GM12878 (cell line): ENCODE results near the gene MED13L. TPM values are rescaled to one million over a fixed set of nuclear protein-coding genes. Genes with fewer than 3 reads are reported as not detected.

ENCODE experiments used
- ATAC-seq: fragments of 200-7000 bp; cut with Tn5 transposase; 3 replicates; pipeline ENCODE4 v1.9.1; 2020; ENCODE audit warnings: mild to moderate bottlenecking, moderate library complexity
- BruUV-seq: library from RNA; stranded (reverse); fragments of 400-500 nt; replicated peaks from 2 replicates; lab custom pipeline; 2021; lab: Mats Ljungman, UMichigan
- CTCF ChIA-PET: fragments of 300-600 bp; sonication (Branson Sonifier 250); formaldehyde crosslinking; extraction: SDS; loops from one replicate; lab custom pipeline; 2021; ENCODE audit warnings: inconsistent platforms; lab: Yijun Ruan, JAX
- POLR2A ChIA-PET: fragments of 350-600 bp; formaldehyde crosslinking; extraction: SDS; loops from one replicate; lab custom pipeline; 2021; ENCODE audit warnings: inconsistent platforms; lab: Charles Lee
- RAD21 ChIA-PET: fragments of 300-600 bp; sonication (Branson Sonifier 250); formaldehyde crosslinking; loops from one replicate; lab custom pipeline; 2023; ENCODE audit warnings: antibody characterized with exemption; ENCODE audit not compliant: unreplicated experiment; lab: Charles Lee
- SMC1A ChIA-PET: fragments of 300-600 bp; sonication (Branson Sonifier 250); formaldehyde crosslinking; loops from one replicate; lab custom pipeline; 2023; ENCODE audit not compliant: unreplicated experiment, uncharacterized antibody; lab: Charles Lee
- DNase-seq: peaks from one replicate; pipeline ENCODE4 v3.0.0-alpha.2; 2011; ENCODE audit warnings: low read depth, low spot score
- FAIRE-seq: peaks from 3 replicates; lab custom pipeline; 2011; peaks lifted over from hg19 to GRCh38; lab: Jason Lieb, UNC
- H2AFZ ChIP-seq: 2 replicates; pipeline ENCODE4 v1.6.0; 2011; ENCODE audit warnings: low read depth, low read length, control low read depth; ENCODE audit not compliant: control insufficient read depth
- H3K27ac ChIP-seq: 2 replicates; pipeline ENCODE4 v1.5.1; 2011; ENCODE audit warnings: control low read depth; ENCODE audit not compliant: control insufficient read depth, insufficient read depth
- H3K27me3 ChIP-seq, 2 experiments: replicated peaks in 1 of 2; 2 replicates each; pipeline versions ENCODE4 v1.6.0 to v1.6.1; 2011; ENCODE audit warnings: low read length in 1 of 2; ENCODE audit not compliant: control insufficient read depth in 2 of 2, insufficient read depth in 2 of 2
- H3K36me3 ChIP-seq, 2 experiments: 2 replicates each; pipeline ENCODE4 v1.5.1; 2011; ENCODE audit warnings: low read length in 1 of 2; ENCODE audit not compliant: control insufficient read depth in 2 of 2, insufficient read depth in 2 of 2
- H3K4me1 ChIP-seq: 2 replicates; pipeline ENCODE4 v1.6.1; 2011; ENCODE audit warnings: mild to moderate bottlenecking, low read length, moderate library complexity, mixed read lengths; ENCODE audit not compliant: control insufficient read depth, insufficient read depth
- H3K4me2 ChIP-seq: 2 replicates; pipeline ENCODE4 v1.6.0; 2011; ENCODE audit warnings: control low read depth; ENCODE audit not compliant: control insufficient read depth, insufficient read depth
- H3K4me3 ChIP-seq: fragments of 200-600 bp; sonication (generic); 2 replicates; pipeline ENCODE4 v1.5.1; 2016
- H3K79me2 ChIP-seq: 2 replicates; pipeline ENCODE4 v1.6.0; 2011; ENCODE audit warnings: low read length; ENCODE audit not compliant: control insufficient read depth, insufficient read depth
- H3K9ac ChIP-seq: 2 replicates; pipeline ENCODE4 v1.8.0; 2011; ENCODE audit warnings: low read length, control low read depth, mixed read lengths; ENCODE audit not compliant: control insufficient read depth, insufficient read depth
- H3K9me3 ChIP-seq: replicated peaks from 3 replicates; pipeline ENCODE4 v1.5.1; 2011; ENCODE audit warnings: mild to moderate bottlenecking, low read length; ENCODE audit not compliant: control insufficient read depth, insufficient read depth
- H4K20me1 ChIP-seq: 2 replicates; pipeline ENCODE4 v1.6.0; 2011; ENCODE audit not compliant: control insufficient read depth, insufficient read depth
- BCL11A ChIP-seq: IDR thresholded peaks from 2 replicates; pipeline ENCODE4 v1.6.1; 2011; ENCODE audit warnings: low read depth, low read length
- CHD4 ChIP-seq: fragments of 200-600 bp; sonication (generic); IDR thresholded peaks from 2 replicates; pipeline ENCODE4 v1.6.1; 2016; ENCODE audit warnings: mild to moderate bottlenecking
- IKZF1 ChIP-seq: fragments of 450-650 bp; conservative IDR thresholded peaks from 2 replicates; pipeline ENCODE4 v1.6.1; 2017; ENCODE audit warnings: antibody characterized with exemption, mild to moderate bottlenecking
- NFIC ChIP-seq: IDR thresholded peaks from 2 replicates; pipeline ENCODE4 v1.6.1; 2012; ENCODE audit warnings: low read depth, mild to moderate bottlenecking, inconsistent platforms, low read length, moderate library complexity
- NFYA ChIP-seq: IDR thresholded peaks from 2 replicates; pipeline ENCODE4 v1.6.1; 2011; ENCODE audit warnings: low read depth, mild to moderate bottlenecking, low read length, improper control_type of control experiment, borderline replicate concordance
- PML ChIP-seq: IDR thresholded peaks from 2 replicates; pipeline ENCODE4 v1.6.1; 2012; ENCODE audit warnings: low read length, inconsistent platforms
- WRNIP1 ChIP-seq: IDR thresholded peaks from 2 replicates; pipeline ENCODE4 v1.6.1; 2011; ENCODE audit warnings: low read depth, low read length, improper control_type of control experiment, borderline replicate concordance
- ZNF622 ChIP-seq: fragments of 450-650 bp; IDR thresholded peaks from 2 replicates; pipeline ENCODE4 v1.6.1; 2017; ENCODE audit warnings: mild to moderate bottlenecking, inconsistent platforms
- WGBS: methylation state at CpG from one replicate; pipeline ENCODE4 v1.1.6; 2016; ENCODE audit warnings: low lambda C conversion rate; ENCODE audit not compliant: insufficient replicate concordance, insufficient coverage; ENCODE audit errors: missing lambda C conversion rate; 5-methylcytosine and 5-hydroxymethylcytosine counted together
- in situ Hi-C: fragments of 300-500 bp; cut with MboI; formaldehyde crosslinking; loops from 9 replicates; pipeline ENCODE4 v1.14.3; 2018; ENCODE audit warnings: mixed read lengths
- intact Hi-C: fragments of 100-400 bp; cut with micrococcal nuclease; formaldehyde crosslinking; loops from one replicate; pipeline ENCODE4 v1.14.2; 2022; ENCODE audit not compliant: unreplicated experiment
- polyA plus RNA-seq, 11 experiments: library from polyadenylated mRNA; depleted of rRNA in 4 of 11; unstranded in 6 of 11; stranded (reverse) in 5 of 11; fragments of >200 nt; fragmentation: Nextera tagmentation in 4 of 11; fragmentation: Illumina TruSeq in 1 of 11; extraction: Ambion mirVana in 4 of 11; extraction: Trizol in 1 of 11; gene quantifications; 1 replicate in 1 of 11; 2 replicates in 10 of 11; pipeline versions ENCODE4 v1.2.1 to v1.2.3, GENCODE V29; 2011 to 2016; ENCODE audit warnings: inconsistent platforms in 2 of 11, missing spikeins in 2 of 11, low read depth in 1 of 11
- total RNA-seq, 4 experiments: library from RNA; depleted of rRNA in 3 of 4; stranded (reverse); fragments of >200 nt in 3 of 4; fragmentation: Illumina TruSeq in 1 of 4; extraction: Trizol in 1 of 4; gene quantifications; 2 replicates each; pipeline versions ENCODE4 v1.2.1 to v1.2.3, GENCODE V29; 2013 to 2021
- TF ChIP-seq, protein P1 (sequence below): fragments of 450-650 bp; IDR thresholded peaks from 2 replicates; pipeline ENCODE4 v1.6.1; 2017; ENCODE audit warnings: antibody characterized with exemption, mild to moderate bottlenecking, moderate library complexity
- TF ChIP-seq, protein P2 (sequence below), 3 experiments: IDR thresholded peaks in 2 of 3; conservative IDR thresholded peaks in 1 of 3; 2 replicates each; pipeline ENCODE4 v1.5.1; 2011; ENCODE audit warnings: low read depth in 3 of 3, low read length in 3 of 3, mild to moderate bottlenecking in 3 of 3, control low read depth in 2 of 3, moderate library complexity in 2 of 3, inconsistent platforms in 1 of 3, mixed read lengths in 1 of 3; ENCODE audit not compliant: control insufficient read depth in 2 of 3, insufficient read depth in 1 of 3; ENCODE audit errors: extremely low read depth in 1 of 3
- TF ChIP-seq, protein P3 (sequence below): fragments of 450-650 bp; formaldehyde crosslinking; IDR thresholded peaks from 2 replicates; pipeline ENCODE4 v1.4.0; 2020; ENCODE audit warnings: mild to moderate bottlenecking, moderate library complexity
- TF ChIP-seq, protein P4 (sequence below): fragments of 450-650 bp; conservative IDR thresholded peaks from 2 replicates; pipeline ENCODE4 v1.6.1; 2017; ENCODE audit warnings: mild to moderate bottlenecking, moderate library complexity

The MED13L gene
- total and polyA plus RNA-seq, 10 of the 15 experiments (the other 5 are each of a cell fraction or from before 2014, with no cell fraction given): 3.7 to 30.1 (median 9.1) TPM

DNA sequence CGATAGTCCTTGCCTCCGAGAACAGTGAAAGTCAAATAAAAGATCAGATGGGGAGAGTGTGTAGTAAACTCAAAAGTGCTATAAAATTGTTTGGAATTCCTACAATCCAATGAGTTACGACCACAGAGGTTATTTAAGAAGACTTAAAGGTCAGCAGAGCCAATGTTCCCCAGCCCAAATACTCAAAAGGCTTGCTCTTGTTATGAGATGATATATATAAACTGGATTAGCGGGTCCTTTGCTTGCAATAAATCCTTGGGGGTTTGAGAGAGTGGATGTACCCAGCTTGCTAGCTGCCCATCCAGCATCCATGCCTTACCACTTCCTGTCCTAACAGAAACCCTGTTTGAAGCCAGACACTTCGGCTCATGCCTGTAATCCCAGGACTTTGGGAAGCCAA is 29.0 kb upstream of the MED13L start (continued):
- TF ChIP-seq, protein P1, sequence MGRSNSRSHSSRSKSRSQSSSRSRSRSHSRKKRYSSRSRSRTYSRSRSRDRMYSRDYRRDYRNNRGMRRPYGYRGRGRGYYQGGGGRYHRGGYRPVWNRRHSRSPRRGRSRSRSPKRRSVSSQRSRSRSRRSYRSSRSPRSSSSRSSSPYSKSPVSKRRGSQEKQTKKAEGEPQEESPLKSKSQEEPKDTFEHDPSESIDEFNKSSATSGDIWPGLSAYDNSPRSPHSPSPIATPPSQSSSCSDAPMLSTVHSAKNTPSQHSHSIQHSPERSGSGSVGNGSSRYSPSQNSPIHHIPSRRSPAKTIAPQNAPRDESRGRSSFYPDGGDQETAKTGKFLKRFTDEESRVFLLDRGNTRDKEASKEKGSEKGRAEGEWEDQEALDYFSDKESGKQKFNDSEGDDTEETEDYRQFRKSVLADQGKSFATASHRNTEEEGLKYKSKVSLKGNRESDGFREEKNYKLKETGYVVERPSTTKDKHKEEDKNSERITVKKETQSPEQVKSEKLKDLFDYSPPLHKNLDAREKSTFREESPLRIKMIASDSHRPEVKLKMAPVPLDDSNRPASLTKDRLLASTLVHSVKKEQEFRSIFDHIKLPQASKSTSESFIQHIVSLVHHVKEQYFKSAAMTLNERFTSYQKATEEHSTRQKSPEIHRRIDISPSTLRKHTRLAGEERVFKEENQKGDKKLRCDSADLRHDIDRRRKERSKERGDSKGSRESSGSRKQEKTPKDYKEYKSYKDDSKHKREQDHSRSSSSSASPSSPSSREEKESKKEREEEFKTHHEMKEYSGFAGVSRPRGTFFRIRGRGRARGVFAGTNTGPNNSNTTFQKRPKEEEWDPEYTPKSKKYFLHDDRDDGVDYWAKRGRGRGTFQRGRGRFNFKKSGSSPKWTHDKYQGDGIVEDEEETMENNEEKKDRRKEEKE: no peak
- no peak for TF ChIP-seq IKZF1

DNA sequence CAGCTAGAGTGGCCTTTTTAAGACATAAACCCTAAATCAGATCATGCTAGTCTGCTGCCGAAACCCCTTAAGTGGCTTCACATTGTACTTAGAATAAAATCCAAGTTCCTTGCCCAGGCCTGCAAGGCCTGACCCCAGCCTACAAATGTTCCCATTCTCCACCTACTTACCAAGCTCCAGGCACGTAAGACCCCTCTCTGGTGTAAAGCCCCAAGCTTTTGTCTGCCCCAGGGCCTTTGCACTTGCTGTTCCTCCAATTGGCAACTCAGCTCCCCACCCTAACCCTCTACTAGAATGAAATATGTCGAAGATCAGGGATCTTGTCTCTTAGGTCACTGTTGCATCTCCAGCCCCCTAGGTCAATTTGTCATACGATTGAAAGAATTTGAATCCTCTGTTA is 27.1 kb upstream of the MED13L start:
- Histone ChIP-seq H3K4me1 (no peaks in the 10 kb centered on the region), H3K4me3 (no peak overlapping the region), H2AFZ (no peak overlapping the region), H3K27me3 (peaks cover 2 to 5% of the 10 kb centered on the region in 2 experiments; a peak in 3 of 4 replicates), H3K9me3 (peaks cover 2% of the 10 kb centered on the region; the same call in 1 of the 3 replicates), H3K36me3 (no peaks in the 10 kb centered on the region), H3K9ac (no peak overlapping the region), H3K27ac (no peak overlapping the region), H3K4me2 (no peak overlapping the region), H4K20me1 (no peaks in the 10 kb centered on the region), H3K79me2 (no peaks in the 10 kb centered on the region)
- FAIRE-seq (no peak), DNase-seq (no peak), ATAC-seq (no peak)
- SMC1A ChIA-PET: interaction anchor here (0.7 kb wide), 1 partner anchor 152 kb away, joined by 3 read pairs; no protein-coding TSS in a partner anchor
- BruUV-seq: no TSS peak
- RAD21 ChIA-PET: no interaction called here
- WGBS: 59% methylated on average over 4 of the region's 4 CpGs
- CTCF ChIA-PET: no interaction called here
- intact Hi-C loops: no loop called here
- POLR2A ChIA-PET: no interaction called here
- in situ Hi-C loops: no loop called here
- TF ChIP-seq, protein P2, sequence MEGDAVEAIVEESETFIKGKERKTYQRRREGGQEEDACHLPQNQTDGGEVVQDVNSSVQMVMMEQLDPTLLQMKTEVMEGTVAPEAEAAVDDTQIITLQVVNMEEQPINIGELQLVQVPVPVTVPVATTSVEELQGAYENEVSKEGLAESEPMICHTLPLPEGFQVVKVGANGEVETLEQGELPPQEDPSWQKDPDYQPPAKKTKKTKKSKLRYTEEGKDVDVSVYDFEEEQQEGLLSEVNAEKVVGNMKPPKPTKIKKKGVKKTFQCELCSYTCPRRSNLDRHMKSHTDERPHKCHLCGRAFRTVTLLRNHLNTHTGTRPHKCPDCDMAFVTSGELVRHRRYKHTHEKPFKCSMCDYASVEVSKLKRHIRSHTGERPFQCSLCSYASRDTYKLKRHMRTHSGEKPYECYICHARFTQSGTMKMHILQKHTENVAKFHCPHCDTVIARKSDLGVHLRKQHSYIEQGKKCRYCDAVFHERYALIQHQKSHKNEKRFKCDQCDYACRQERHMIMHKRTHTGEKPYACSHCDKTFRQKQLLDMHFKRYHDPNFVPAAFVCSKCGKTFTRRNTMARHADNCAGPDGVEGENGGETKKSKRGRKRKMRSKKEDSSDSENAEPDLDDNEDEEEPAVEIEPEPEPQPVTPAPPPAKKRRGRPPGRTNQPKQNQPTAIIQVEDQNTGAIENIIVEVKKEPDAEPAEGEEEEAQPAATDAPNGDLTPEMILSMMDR (IDR thresholded peaks at IDR 0.05 in 2 of 3, conservative IDR thresholded peaks at IDR 0.05 in 1 of 3; ENCODE audit: control insufficient read depth in 2 of 3, extremely low read depth in 1 of 3, insufficient read depth in 1 of 3, low read depth in 3 of 3, low read length in 3 of 3): no peak
- TF ChIP-seq, protein P3, sequence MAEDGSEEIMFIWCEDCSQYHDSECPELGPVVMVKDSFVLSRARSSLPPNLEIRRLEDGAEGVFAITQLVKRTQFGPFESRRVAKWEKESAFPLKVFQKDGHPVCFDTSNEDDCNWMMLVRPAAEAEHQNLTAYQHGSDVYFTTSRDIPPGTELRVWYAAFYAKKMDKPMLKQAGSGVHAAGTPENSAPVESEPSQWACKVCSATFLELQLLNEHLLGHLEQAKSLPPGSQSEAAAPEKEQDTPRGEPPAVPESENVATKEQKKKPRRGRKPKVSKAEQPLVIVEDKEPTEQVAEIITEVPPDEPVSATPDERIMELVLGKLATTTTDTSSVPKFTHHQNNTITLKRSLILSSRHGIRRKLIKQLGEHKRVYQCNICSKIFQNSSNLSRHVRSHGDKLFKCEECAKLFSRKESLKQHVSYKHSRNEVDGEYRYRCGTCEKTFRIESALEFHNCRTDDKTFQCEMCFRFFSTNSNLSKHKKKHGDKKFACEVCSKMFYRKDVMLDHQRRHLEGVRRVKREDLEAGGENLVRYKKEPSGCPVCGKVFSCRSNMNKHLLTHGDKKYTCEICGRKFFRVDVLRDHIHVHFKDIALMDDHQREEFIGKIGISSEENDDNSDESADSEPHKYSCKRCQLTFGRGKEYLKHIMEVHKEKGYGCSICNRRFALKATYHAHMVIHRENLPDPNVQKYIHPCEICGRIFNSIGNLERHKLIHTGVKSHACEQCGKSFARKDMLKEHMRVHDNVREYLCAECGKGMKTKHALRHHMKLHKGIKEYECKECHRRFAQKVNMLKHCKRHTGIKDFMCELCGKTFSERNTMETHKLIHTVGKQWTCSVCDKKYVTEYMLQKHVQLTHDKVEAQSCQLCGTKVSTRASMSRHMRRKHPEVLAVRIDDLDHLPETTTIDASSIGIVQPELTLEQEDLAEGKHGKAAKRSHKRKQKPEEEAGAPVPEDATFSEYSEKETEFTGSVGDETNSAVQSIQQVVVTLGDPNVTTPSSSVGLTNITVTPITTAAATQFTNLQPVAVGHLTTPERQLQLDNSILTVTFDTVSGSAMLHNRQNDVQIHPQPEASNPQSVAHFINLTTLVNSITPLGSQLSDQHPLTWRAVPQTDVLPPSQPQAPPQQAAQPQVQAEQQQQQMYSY: no peak
- TF ChIP-seq PML (no peak), NFIC (no peak), ZNF622 (no peak), CHD4 (no peak), WRNIP1 (no peak), BCL11A (no peak), NFYA (no peak)
- TF ChIP-seq, protein P4, sequence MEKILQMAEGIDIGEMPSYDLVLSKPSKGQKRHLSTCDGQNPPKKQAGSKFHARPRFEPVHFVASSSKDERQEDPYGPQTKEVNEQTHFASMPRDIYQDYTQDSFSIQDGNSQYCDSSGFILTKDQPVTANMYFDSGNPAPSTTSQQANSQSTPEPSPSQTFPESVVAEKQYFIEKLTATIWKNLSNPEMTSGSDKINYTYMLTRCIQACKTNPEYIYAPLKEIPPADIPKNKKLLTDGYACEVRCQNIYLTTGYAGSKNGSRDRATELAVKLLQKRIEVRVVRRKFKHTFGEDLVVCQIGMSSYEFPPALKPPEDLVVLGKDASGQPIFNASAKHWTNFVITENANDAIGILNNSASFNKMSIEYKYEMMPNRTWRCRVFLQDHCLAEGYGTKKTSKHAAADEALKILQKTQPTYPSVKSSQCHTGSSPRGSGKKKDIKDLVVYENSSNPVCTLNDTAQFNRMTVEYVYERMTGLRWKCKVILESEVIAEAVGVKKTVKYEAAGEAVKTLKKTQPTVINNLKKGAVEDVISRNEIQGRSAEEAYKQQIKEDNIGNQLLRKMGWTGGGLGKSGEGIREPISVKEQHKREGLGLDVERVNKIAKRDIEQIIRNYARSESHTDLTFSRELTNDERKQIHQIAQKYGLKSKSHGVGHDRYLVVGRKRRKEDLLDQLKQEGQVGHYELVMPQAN: no peak
